IgD-negative memory B cell (primary cell): ENCODE measurements around the gene PACSIN2. TPM values are rescaled to one million over a fixed set of nuclear protein-coding genes. Genes with fewer than 3 reads are reported as not detected.

Source experiments
- H3K27ac Mint-ChIP-seq, 3 donors: one replicate each; pipeline ENCODE4 v1.8.0; 2020 to 2022; ENCODE audit warnings: mild to moderate bottlenecking in 3 of 3, mixed read lengths in 3 of 3, moderate library complexity in 1 of 3
- H3K27me3 Mint-ChIP-seq: one replicate; pipeline ENCODE4 v1.8.0; 2021; ENCODE audit warnings: mixed read lengths
- H3K36me3 Mint-ChIP-seq: one replicate; pipeline ENCODE4 v1.8.0; 2020; ENCODE audit warnings: mild to moderate bottlenecking, mixed read lengths
- H3K4me1 Mint-ChIP-seq, 3 donors: one replicate each; pipeline ENCODE4 v1.8.0; 2020 to 2022; ENCODE audit warnings: mixed read lengths in 3 of 3, mild to moderate bottlenecking in 1 of 3
- H3K4me3 Mint-ChIP-seq, 4 donors: one replicate each; pipeline ENCODE4 v1.8.0; 2020 to 2022; ENCODE audit warnings: mild to moderate bottlenecking in 4 of 4, mixed read lengths in 4 of 4, moderate library complexity in 3 of 4
- H3K9me3 Mint-ChIP-seq, 3 donors: one replicate each; pipeline ENCODE4 v1.8.0; 2020 to 2021; ENCODE audit warnings: mixed read lengths in 3 of 3, mild to moderate bottlenecking in 1 of 3
- polyA plus RNA-seq: library from polyadenylated mRNA; unstranded; fragments of 300-500 nt; fragmentation: Illumina TruSeq; gene quantifications from one replicate; pipeline ENCODE4 v1.2.3, GENCODE V29; 2021

PACSIN2 gene, protein sequence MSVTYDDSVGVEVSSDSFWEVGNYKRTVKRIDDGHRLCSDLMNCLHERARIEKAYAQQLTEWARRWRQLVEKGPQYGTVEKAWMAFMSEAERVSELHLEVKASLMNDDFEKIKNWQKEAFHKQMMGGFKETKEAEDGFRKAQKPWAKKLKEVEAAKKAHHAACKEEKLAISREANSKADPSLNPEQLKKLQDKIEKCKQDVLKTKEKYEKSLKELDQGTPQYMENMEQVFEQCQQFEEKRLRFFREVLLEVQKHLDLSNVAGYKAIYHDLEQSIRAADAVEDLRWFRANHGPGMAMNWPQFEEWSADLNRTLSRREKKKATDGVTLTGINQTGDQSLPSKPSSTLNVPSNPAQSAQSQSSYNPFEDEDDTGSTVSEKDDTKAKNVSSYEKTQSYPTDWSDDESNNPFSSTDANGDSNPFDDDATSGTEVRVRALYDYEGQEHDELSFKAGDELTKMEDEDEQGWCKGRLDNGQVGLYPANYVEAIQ
- 31.5 TPM for polyA plus RNA-seq

DNA sequence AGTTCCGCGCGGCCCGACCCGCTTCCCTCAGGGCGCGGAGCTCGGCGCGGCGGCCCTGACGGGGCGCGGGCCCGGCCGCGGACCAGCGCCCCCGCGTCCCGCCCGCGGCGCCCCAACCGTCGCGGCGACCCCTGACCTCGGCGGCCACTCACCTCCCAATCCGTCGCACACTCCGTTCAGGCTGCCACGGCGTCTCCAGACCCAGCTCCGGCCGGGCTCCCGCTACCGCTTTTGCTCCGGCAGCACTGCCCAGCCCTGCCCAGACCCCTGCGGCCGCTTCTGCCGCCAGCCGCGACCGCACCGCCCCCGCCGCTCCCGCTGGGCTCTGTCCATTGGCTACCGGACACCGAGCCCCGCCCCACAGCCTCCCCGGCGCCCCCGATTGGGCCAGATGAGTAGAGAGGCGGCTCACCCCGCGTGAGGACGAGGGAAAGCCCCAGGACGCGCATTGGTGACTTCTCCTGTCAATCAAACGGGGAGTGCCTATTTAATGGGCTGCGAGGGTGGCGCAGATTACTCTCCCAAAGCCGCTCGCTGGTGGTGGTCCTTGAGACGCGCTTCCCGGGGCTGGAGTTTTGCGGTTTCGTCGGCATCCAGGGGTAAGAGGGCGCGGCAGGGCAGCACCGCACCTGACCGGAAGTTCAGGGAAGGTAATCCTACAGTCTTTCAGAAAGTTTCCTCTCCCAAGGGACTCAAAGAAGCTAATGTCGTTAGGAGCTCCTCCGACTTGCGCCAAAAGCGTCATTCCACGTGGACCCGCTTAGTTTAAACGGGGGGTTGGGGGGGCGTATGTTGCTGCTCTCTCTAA is at the start of gene PACSIN2:
Gene PACSIN2 (minus strand): TSS at position 281 of the 808 bp plus-strand sequence. CDS start 103,069 bp downstream, outside the sequence.
- H3K4me1 Mint-ChIP-seq, result peaks cover 16 to 19% (median 17%) of the 10 kb centered on the region in 3 donors
- H3K27me3 Mint-ChIP-seq, result no peaks in the 10 kb centered on the region
- no peaks in the 10 kb centered on the region for H3K36me3 Mint-ChIP-seq
- H3K27ac Mint-ChIP-seq, result peak within 1 kb of the TSS; percentile 94 to 99 (median 95)
- no peaks in the 10 kb centered on the region for H3K9me3 Mint-ChIP-seq
- H3K4me3 Mint-ChIP-seq, result peak within 1 kb of the TSS; percentile 95 to 100 (median 99)

DNA sequence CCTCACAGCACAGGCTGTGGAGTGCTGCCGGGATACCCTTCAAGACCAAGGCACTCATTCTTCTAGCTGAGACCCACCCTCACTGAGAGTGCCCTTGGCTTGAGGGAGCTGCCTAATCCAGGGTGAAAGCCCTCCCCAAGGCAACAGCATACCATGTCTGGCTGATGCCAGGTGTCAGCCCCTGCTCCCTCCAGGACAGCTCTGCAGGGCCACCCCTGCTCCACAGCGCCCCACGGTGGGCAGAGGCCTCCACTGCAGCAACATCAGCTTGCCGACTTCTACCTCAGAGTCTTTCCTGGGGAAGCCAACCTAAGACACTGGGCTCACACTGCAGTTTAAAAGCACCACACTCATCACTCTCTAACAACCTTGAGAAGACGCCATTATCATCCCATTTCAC is 45.2 kb upstream of the PACSIN2 start:
- H3K36me3 Mint-ChIP-seq, result peaks cover 10% of the 10 kb centered on the region
- H3K4me1 Mint-ChIP-seq, result no peaks in the 10 kb centered on the region
- H3K27ac Mint-ChIP-seq, result no peak overlapping the region
- H3K27me3 Mint-ChIP-seq, result no peaks in the 10 kb centered on the region
- no peaks in the 10 kb centered on the region for H3K9me3 Mint-ChIP-seq
- H3K4me3 Mint-ChIP-seq, result no peak overlapping the region

DNA sequence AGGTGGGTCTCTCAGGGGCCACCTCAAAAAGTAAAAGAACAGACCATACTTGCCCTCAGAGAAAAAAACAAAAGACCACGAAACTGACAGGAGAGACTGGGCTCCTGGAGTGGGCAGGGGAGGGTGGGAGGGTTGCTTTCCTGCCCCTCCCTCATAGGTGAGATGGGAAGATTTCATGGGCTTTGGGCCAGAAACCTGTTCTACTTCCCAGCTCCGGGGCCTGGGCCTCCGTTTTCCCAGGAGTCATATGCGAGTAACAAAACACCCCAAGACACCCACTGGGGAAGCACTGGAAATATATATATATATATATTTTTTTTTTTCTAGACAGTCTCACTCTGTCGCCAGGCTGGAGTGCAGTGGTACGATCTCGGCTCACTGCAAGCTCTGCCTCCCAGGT is 42.7 kb upstream of the PACSIN2 start:
- H3K36me3 Mint-ChIP-seq, result peaks cover 1% of the 10 kb centered on the region
- H3K9me3 Mint-ChIP-seq, result no peaks in the 10 kb centered on the region
- H3K27ac Mint-ChIP-seq, result no peak overlapping the region
- no peaks in the 10 kb centered on the region for H3K4me1 Mint-ChIP-seq
- H3K4me3 Mint-ChIP-seq, result no peak overlapping the region
- H3K27me3 Mint-ChIP-seq, result no peaks in the 10 kb centered on the region

DNA sequence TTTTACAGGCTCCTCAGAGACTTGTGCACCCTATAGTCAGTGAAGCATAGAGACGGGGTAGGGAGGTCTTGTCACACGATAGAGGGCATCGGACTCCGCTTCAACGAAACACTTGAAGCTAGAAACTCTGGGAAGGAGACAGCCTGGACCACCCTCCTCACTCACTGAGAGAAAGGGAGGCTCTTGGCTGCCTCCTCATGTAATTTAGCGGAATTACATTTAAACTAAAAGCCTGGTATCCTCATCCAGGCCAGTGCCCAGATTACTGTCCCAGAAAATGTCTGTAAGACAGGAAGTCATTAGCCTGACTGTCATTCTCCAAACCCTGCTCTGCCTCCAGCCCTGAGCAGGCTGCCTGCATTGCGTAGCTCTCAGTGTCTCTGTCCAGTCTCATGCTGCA is 38.2 kb upstream of the PACSIN2 start:
- no peaks in the 10 kb centered on the region for H3K9me3 Mint-ChIP-seq
- H3K36me3 Mint-ChIP-seq, result peaks cover 1% of the 10 kb centered on the region
- H3K4me1 Mint-ChIP-seq, result no peaks in the 10 kb centered on the region
- H3K27ac Mint-ChIP-seq, result no peak overlapping the region
- H3K4me3 Mint-ChIP-seq, result no peak overlapping the region
- H3K27me3 Mint-ChIP-seq, result no peaks in the 10 kb centered on the region

DNA sequence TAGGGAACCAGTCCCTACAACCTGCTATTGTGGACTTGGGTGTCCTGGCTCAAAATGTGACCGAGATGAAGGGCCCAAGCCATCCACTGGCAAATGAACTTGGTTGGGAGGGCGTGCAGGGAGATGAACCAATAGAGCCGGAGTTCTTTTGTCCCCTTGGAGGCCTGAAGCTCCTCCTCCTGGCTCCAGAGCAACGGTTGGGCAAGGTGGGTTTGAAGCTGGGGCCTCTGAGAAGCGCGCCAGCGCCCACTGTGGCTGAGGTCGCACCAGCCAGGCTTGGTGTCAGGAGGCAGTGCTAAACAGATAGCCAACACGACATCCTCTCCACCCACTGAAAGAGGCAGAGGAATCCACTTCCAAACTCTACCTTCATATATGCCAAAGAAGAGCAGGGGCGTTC is 36.0 kb upstream of the PACSIN2 start:
- no peaks in the 10 kb centered on the region for H3K27me3 Mint-ChIP-seq
- no peak overlapping the region for H3K4me3 Mint-ChIP-seq
- H3K36me3 Mint-ChIP-seq, result peaks cover 1% of the 10 kb centered on the region
- no peaks in the 10 kb centered on the region for H3K4me1 Mint-ChIP-seq
- H3K9me3 Mint-ChIP-seq, result no peaks in the 10 kb centered on the region
- H3K27ac Mint-ChIP-seq, result no peak overlapping the region

DNA sequence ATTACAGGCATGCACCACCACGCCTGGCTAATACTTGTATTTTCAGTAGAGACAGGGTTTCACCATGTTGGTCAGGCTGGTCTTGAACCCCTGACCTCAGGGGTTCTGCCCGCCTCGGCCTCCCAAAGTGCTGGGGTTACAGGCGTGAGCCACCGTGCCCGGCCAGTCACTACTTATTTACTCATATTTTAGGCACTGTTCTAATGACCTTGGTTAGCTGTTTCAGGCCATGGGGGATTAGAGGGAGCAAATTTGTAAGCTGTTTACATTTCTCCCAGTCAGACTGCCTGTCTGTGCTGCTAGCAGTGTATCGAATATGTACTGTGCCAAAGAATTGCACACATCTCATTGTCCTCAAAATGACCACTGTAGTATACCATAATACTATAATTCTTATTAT is 32.7 kb upstream of the PACSIN2 start:
- H3K27me3 Mint-ChIP-seq, result no peaks in the 10 kb centered on the region
- H3K4me1 Mint-ChIP-seq, result no peaks in the 10 kb centered on the region
- H3K4me3 Mint-ChIP-seq, result no peak overlapping the region
- H3K27ac Mint-ChIP-seq, result no peak overlapping the region
- no peaks in the 10 kb centered on the region for H3K9me3 Mint-ChIP-seq
- H3K36me3 Mint-ChIP-seq, result no peaks in the 10 kb centered on the region

DNA sequence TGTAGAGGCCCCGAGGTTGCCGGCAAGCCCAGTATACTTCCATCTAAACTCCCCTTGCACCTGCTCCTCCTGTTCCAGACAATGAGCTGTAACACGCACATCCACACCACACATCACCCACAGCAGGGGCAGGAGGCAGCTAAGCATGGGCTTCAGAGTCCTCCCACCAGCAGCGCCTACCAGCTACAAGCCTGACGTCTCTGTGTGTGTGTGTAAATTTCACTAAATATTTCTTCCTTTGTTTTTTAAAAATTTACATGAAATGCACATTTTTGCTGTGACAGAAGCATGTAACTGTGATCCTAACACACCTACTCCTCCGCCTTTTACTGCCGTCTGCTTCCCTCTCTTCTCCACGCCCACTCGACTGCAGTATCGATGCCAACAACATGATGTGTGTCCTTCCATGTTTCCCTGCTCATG is 29.4 kb upstream of the PACSIN2 start:
- H3K27ac Mint-ChIP-seq, result no peak overlapping the region
- no peaks in the 10 kb centered on the region for H3K36me3 Mint-ChIP-seq
- no peaks in the 10 kb centered on the region for H3K27me3 Mint-ChIP-seq
- no peaks in the 10 kb centered on the region for H3K4me1 Mint-ChIP-seq
- H3K9me3 Mint-ChIP-seq, result no peaks in the 10 kb centered on the region
- H3K4me3 Mint-ChIP-seq, result no peak overlapping the region

DNA sequence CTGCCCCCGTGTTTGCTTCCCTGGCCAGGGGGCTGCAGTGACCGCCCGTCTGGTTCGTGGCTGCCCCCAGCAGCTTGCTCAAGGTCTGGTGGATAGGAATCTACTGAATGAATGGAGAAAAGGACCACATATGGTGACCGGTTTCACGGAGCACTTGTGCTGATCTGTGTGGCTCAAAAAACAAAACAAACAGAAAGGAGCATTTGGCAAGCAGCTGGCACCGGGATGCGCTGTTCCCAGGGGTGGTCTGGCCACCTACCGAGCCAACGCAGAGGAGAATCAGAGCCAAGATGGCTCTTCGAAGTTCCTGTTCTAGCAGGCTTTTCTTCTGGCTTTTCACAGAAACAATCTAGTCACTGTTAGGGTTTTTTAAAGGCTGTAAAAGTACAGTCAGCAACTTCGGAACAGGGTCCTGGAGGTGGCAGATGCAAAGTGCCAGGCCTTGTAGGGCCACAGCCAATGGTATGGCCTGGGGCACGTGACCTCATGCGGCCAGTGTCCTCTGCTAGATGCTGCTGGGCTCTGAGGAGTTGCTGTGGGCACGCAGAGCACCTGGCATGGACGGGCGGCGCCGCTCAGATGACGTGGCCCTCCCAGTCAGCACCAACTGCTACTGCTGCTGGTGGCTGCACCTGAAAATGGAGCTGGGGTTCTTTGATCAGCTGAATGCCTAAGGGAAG is 27.3 kb upstream of the PACSIN2 start:
- H3K9me3 Mint-ChIP-seq, result no peaks in the 10 kb centered on the region
- no peaks in the 10 kb centered on the region for H3K36me3 Mint-ChIP-seq
- no peak overlapping the region for H3K27ac Mint-ChIP-seq
- no peaks in the 10 kb centered on the region for H3K4me1 Mint-ChIP-seq
- no peak overlapping the region for H3K4me3 Mint-ChIP-seq
- no peaks in the 10 kb centered on the region for H3K27me3 Mint-ChIP-seq

DNA sequence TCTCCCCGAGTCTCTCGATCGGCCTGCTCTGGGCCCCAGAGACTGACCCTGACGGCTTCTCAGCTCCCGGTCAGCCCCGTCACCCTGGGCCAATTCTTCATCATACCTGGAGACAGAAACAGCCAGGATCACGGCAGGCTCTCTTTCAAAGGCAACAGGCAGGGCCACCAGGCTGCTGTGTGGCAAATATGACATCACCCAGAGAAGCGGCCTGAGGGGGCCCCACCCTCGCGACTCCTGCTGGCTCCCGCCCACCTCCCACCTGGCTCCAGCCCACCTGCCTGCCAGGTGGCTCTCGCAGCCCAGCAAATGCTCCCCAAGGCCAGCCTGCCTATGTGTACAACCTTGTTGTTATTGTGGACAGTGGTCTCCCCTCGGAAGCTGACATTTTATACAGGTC is 24.9 kb upstream of the PACSIN2 start:
- H3K27me3 Mint-ChIP-seq, result no peaks in the 10 kb centered on the region
- H3K27ac Mint-ChIP-seq, result no peak overlapping the region
- H3K4me1 Mint-ChIP-seq, result no peaks in the 10 kb centered on the region
- no peaks in the 10 kb centered on the region for H3K36me3 Mint-ChIP-seq
- no peaks in the 10 kb centered on the region for H3K9me3 Mint-ChIP-seq
- no peak overlapping the region for H3K4me3 Mint-ChIP-seq

DNA sequence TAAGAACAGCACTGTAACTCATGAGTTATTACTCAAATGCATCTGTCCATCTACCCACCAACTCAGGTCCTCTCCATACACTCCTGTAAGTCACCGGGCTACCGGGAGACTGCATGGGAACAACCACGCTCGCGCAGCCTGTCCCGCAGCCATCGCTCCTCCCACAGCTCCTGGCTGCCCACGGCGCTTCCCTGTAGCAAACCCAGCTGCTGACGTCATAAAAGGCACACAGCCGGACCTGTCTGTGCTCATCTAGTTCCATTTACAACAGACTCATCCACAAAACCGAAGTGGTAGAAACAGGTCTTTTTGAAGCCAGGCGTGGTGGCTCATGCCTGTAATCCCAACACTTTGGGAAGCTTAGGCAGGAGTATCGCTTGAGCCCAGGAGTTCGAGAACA is 23.4 kb upstream of the PACSIN2 start:
- H3K4me3 Mint-ChIP-seq, result peak overlapping the region in 1 of 4 donors; percentile 18
- H3K9me3 Mint-ChIP-seq, result no peaks in the 10 kb centered on the region
- peak overlapping the region in 1 of 3 donors; percentile 24 for H3K27ac Mint-ChIP-seq
- no peaks in the 10 kb centered on the region for H3K27me3 Mint-ChIP-seq
- no peaks in the 10 kb centered on the region for H3K36me3 Mint-ChIP-seq
- H3K4me1 Mint-ChIP-seq, result peaks cover 0 to 5% (median 4%) of the 10 kb centered on the region in 3 donors

DNA sequence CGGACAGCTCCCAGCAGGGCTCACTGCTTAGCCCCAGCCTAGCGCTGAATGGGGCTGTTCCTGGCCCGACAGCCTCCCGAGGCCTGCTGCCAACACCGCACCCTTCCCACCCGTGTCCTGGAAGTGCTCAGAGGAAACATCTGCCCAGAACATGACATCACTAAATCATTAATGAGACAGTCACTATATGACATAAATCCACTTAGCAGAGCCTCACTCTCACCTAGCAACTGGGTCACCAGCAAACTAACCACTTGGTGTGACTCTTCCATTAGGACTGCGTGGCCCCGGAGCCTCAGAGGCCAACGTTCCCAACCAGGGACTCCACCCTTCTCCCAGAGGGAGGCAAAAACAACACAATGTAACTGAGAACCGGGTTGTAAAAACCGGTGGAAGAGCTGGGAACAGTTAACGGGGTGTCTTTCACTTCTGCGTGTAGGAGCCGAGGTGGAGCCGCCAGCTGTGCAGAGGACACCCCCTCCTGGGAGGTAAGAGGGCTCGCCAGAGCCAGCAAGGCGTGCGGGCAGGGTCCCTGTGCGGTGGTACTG is 21.4 kb upstream of the PACSIN2 start:
- no peak overlapping the region for H3K27ac Mint-ChIP-seq
- H3K4me1 Mint-ChIP-seq, result peaks cover 0 to 5% (median 4%) of the 10 kb centered on the region in 3 donors
- H3K9me3 Mint-ChIP-seq, result no peaks in the 10 kb centered on the region
- no peak overlapping the region for H3K4me3 Mint-ChIP-seq
- H3K36me3 Mint-ChIP-seq, result no peaks in the 10 kb centered on the region
- H3K27me3 Mint-ChIP-seq, result no peaks in the 10 kb centered on the region

DNA sequence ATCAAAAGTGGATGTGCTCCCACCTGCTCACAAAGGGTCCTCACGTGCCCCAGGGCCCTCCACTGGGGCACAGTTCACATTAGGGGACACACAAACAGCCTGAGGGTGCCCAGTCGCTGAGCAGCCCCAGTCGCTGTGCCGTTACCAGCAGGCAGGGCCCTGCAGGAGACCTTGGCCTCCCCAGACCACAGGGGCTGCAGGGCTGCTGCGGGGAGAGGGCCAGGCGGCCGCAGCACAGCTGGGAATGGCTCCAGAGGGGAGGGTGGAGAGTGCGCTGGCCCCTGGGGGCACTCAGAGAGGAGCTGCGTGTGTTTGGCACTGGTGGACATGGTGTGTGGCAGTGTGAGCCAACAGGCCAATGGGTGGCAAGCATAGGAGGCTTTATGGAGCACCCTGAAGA is 20.3 kb upstream of the PACSIN2 start:
- Mint-ChIP-seq H3K4me3 (no peak overlapping the region), H3K36me3 (no peaks in the 10 kb centered on the region), H3K4me1 (peaks cover 0 to 5% (median 4%) of the 10 kb centered on the region in 3 donors), H3K27me3 (no peaks in the 10 kb centered on the region), H3K27ac (no peak overlapping the region), H3K9me3 (no peaks in the 10 kb centered on the region)

DNA sequence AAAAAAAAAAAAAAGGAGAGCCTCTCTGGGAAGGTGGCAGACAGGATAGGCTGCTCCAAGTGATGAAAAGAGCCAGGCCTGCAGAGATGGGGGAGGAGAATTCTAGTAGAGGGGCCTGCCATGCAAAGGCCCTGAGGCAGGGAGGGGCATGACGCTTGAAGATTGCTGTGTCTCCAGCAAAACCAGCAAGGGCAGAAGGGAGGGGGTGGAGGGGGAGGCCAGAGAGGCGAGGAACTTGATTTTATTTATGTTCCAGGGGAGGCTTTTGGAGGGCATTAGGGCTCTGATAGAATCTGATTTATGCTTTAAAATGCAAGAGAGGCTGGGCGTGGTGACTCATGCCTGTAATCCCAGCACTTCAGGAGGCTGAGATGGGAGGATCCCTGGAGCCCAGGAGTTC is 16.7 kb upstream of the PACSIN2 start:
- H3K36me3 Mint-ChIP-seq, result no peaks in the 10 kb centered on the region
- no peak overlapping the region for H3K4me3 Mint-ChIP-seq
- no peaks in the 10 kb centered on the region for H3K9me3 Mint-ChIP-seq
- H3K27ac Mint-ChIP-seq, result no peak overlapping the region
- H3K4me1 Mint-ChIP-seq, result peaks cover 0 to 5% (median 4%) of the 10 kb centered on the region in 3 donors
- H3K27me3 Mint-ChIP-seq, result no peaks in the 10 kb centered on the region

DNA sequence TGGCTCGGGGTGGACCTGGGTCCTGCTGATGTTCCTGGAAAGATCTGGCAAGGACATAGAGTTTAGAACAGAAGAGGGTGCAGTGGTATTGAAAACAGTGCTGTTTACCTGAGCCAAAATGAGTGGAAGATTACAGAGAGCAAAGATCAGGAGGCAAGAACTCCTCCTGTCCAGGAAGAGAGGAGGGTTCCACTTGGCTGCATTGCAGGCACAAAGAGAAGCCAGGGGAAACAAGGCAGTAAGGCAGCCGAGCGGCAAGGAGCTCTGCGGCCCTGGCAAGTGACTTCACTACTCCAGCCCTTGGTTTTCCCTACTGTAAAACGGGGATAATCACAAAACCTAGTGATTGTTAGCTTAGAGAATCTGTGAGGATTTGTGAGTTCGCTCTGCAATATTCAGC is 3.7 kb upstream of the PACSIN2 start:
- H3K36me3 Mint-ChIP-seq, result no peaks in the 10 kb centered on the region
- no peaks in the 10 kb centered on the region for H3K27me3 Mint-ChIP-seq
- no peaks in the 10 kb centered on the region for H3K9me3 Mint-ChIP-seq
- H3K4me3 Mint-ChIP-seq, result no peak overlapping the region
- peak overlapping the region in 1 of 3 donors; percentile 19 for H3K27ac Mint-ChIP-seq
- H3K4me1 Mint-ChIP-seq, result peaks cover 7 to 10% (median 7%) of the 10 kb centered on the region in 3 donors
